GM12878 (cell line): ENCODE results near the gene VWA8. TPM values are rescaled to one million over a fixed set of nuclear protein-coding genes. Genes with fewer than 3 reads are reported as not detected.

Experiments
- ATAC-seq: fragments of 200-7000 bp; cut with Tn5 transposase; 3 replicates; pipeline ENCODE4 v1.9.1; 2020; ENCODE audit warnings: mild to moderate bottlenecking, moderate library complexity
- BruUV-seq: library from RNA; stranded (reverse); fragments of 400-500 nt; replicated peaks from 2 replicates; lab custom pipeline; 2021; lab: Mats Ljungman, UMichigan
- CTCF ChIA-PET: fragments of 300-600 bp; sonication (Branson Sonifier 250); formaldehyde crosslinking; extraction: SDS; loops from one replicate; lab custom pipeline; 2021; ENCODE audit warnings: inconsistent platforms; lab: Yijun Ruan, JAX
- POLR2A ChIA-PET: fragments of 350-600 bp; formaldehyde crosslinking; extraction: SDS; loops from one replicate; lab custom pipeline; 2021; ENCODE audit warnings: inconsistent platforms; lab: Charles Lee
- RAD21 ChIA-PET: fragments of 300-600 bp; sonication (Branson Sonifier 250); formaldehyde crosslinking; loops from one replicate; lab custom pipeline; 2023; ENCODE audit warnings: antibody characterized with exemption; ENCODE audit not compliant: unreplicated experiment; lab: Charles Lee
- SMC1A ChIA-PET: fragments of 300-600 bp; sonication (Branson Sonifier 250); formaldehyde crosslinking; loops from one replicate; lab custom pipeline; 2023; ENCODE audit not compliant: unreplicated experiment, uncharacterized antibody; lab: Charles Lee
- DNase-seq: peaks from one replicate; pipeline ENCODE4 v3.0.0-alpha.2; 2011; ENCODE audit warnings: low read depth, low spot score
- FAIRE-seq: peaks from 3 replicates; lab custom pipeline; 2011; peaks lifted over from hg19 to GRCh38; lab: Jason Lieb, UNC
- H2AFZ ChIP-seq: 2 replicates; pipeline ENCODE4 v1.6.0; 2011; ENCODE audit warnings: low read depth, low read length, control low read depth; ENCODE audit not compliant: control insufficient read depth
- H3K27ac ChIP-seq: 2 replicates; pipeline ENCODE4 v1.5.1; 2011; ENCODE audit warnings: control low read depth; ENCODE audit not compliant: control insufficient read depth, insufficient read depth
- H3K27me3 ChIP-seq, 2 experiments: replicated peaks in 1 of 2; 2 replicates each; pipeline versions ENCODE4 v1.6.0 to v1.6.1; 2011; ENCODE audit warnings: low read length in 1 of 2; ENCODE audit not compliant: control insufficient read depth in 2 of 2, insufficient read depth in 2 of 2
- H3K36me3 ChIP-seq, 2 experiments: 2 replicates each; pipeline ENCODE4 v1.5.1; 2011; ENCODE audit warnings: low read length in 1 of 2; ENCODE audit not compliant: control insufficient read depth in 2 of 2, insufficient read depth in 2 of 2
- H3K4me1 ChIP-seq: 2 replicates; pipeline ENCODE4 v1.6.1; 2011; ENCODE audit warnings: mild to moderate bottlenecking, low read length, moderate library complexity, mixed read lengths; ENCODE audit not compliant: control insufficient read depth, insufficient read depth
- H3K4me2 ChIP-seq: 2 replicates; pipeline ENCODE4 v1.6.0; 2011; ENCODE audit warnings: control low read depth; ENCODE audit not compliant: control insufficient read depth, insufficient read depth
- H3K4me3 ChIP-seq: fragments of 200-600 bp; sonication (generic); 2 replicates; pipeline ENCODE4 v1.5.1; 2016
- H3K79me2 ChIP-seq: 2 replicates; pipeline ENCODE4 v1.6.0; 2011; ENCODE audit warnings: low read length; ENCODE audit not compliant: control insufficient read depth, insufficient read depth
- H3K9ac ChIP-seq: 2 replicates; pipeline ENCODE4 v1.8.0; 2011; ENCODE audit warnings: low read length, control low read depth, mixed read lengths; ENCODE audit not compliant: control insufficient read depth, insufficient read depth
- H3K9me3 ChIP-seq: replicated peaks from 3 replicates; pipeline ENCODE4 v1.5.1; 2011; ENCODE audit warnings: mild to moderate bottlenecking, low read length; ENCODE audit not compliant: control insufficient read depth, insufficient read depth
- H4K20me1 ChIP-seq: 2 replicates; pipeline ENCODE4 v1.6.0; 2011; ENCODE audit not compliant: control insufficient read depth, insufficient read depth
- DPF2 ChIP-seq: fragments of 450-650 bp; IDR thresholded peaks from 2 replicates; pipeline ENCODE4 v1.6.1; 2017; ENCODE audit warnings: mild to moderate bottlenecking
- FOXK2 ChIP-seq: fragments of 450-650 bp; IDR thresholded peaks from 2 replicates; pipeline ENCODE4 v1.6.1; 2017; ENCODE audit warnings: mild to moderate bottlenecking, moderate library complexity
- NR2C2 ChIP-seq: IDR thresholded peaks from 2 replicates; pipeline ENCODE4 v1.6.1; 2011; ENCODE audit warnings: borderline replicate concordance, low read depth; ENCODE audit not compliant: control insufficient read depth, insufficient read length
- POU2F2 ChIP-seq: IDR thresholded peaks from 3 replicates; pipeline ENCODE4 v1.6.1; 2011; ENCODE audit warnings: low read depth, mild to moderate bottlenecking, low read length, borderline replicate concordance
- SRF ChIP-seq, 2 experiments: IDR thresholded peaks; 2 replicates each; pipeline ENCODE4 v1.6.1; 2011; ENCODE audit warnings: low read depth in 2 of 2, low read length in 2 of 2, mild to moderate bottlenecking in 1 of 2, moderate library complexity in 1 of 2
- in situ Hi-C: fragments of 300-500 bp; cut with MboI; formaldehyde crosslinking; loops from 9 replicates; pipeline ENCODE4 v1.14.3; 2018; ENCODE audit warnings: mixed read lengths
- intact Hi-C: fragments of 100-400 bp; cut with micrococcal nuclease; formaldehyde crosslinking; loops from one replicate; pipeline ENCODE4 v1.14.2; 2022; ENCODE audit not compliant: unreplicated experiment
- polyA plus RNA-seq, 11 experiments: library from polyadenylated mRNA; depleted of rRNA in 4 of 11; unstranded in 6 of 11; stranded (reverse) in 5 of 11; fragments of >200 nt; fragmentation: Nextera tagmentation in 4 of 11; fragmentation: Illumina TruSeq in 1 of 11; extraction: Ambion mirVana in 4 of 11; extraction: Trizol in 1 of 11; gene quantifications; 1 replicate in 1 of 11; 2 replicates in 10 of 11; pipeline versions ENCODE4 v1.2.1 to v1.2.3, GENCODE V29; 2011 to 2016; ENCODE audit warnings: inconsistent platforms in 2 of 11, missing spikeins in 2 of 11, low read depth in 1 of 11
- total RNA-seq, 4 experiments: library from RNA; depleted of rRNA in 3 of 4; stranded (reverse); fragments of >200 nt in 3 of 4; fragmentation: Illumina TruSeq in 1 of 4; extraction: Trizol in 1 of 4; gene quantifications; 2 replicates each; pipeline versions ENCODE4 v1.2.1 to v1.2.3, GENCODE V29; 2013 to 2021
- TF ChIP-seq, protein P1 (sequence below): fragments of 450-650 bp; IDR thresholded peaks from 2 replicates; pipeline ENCODE4 v1.6.1; 2017; ENCODE audit warnings: mild to moderate bottlenecking, low read depth, inconsistent platforms; ENCODE audit not compliant: poor library complexity, severe bottlenecking
- TF ChIP-seq, protein P2 (sequence below): IDR thresholded peaks from 2 replicates; pipeline ENCODE4 v1.6.1; 2012; ENCODE audit warnings: low read depth, low read length, improper control_type of control experiment
- TF ChIP-seq, protein P3 (sequence below): fragments of 450-650 bp; IDR thresholded peaks from 2 replicates; pipeline ENCODE4 v1.6.1; 2014; ENCODE audit warnings: mild to moderate bottlenecking

VWA8 gene
- total and polyA plus RNA-seq, 10 of the 15 experiments (the other 5 are each of a cell fraction or from before 2014, with no cell fraction given): 3.0 to 21.8 (median 13.5) TPM

DNA sequence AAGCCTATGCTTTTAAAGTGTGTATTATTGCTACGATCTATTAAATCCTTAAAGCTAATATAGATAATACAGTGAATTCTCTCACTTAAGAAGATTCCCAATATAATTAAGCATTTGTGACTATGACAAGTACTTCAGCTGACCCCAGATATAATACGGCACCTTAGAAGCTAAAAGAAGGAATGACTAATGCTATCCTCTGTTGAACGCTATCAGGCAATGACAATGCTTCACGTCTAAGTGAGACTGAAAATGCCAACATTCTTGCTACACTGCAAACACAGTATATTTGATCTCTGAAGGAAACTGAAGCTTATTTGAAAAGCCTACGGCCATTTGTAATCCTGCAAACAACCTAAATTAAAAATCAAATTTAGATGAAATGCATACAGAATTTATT, 19.7 kb downstream of the VWA8 start (continued):
- no peak for TF ChIP-seq SRF (IDR thresholded peaks at IDR 0.05; ENCODE audit: low read depth in 2 of 2, low read length in 2 of 2)

DNA sequence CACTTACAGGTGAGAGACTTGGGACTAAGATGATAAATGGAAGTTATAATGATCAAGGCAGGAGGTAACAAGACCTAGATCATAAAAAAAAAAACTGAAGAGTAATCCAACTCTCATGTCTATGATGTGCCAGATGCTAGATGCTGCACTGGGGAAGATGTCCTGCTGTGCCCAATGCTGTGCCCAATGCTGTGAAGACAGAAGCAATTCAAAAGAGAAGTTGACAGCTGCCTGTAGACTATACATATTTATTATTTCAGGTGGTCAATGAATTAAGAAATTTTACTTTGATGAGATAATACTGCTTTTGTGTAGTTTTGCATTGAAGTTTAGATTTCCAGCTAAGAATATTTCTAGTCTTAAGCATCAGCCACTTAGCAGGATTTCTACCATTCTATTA, 21.5 kb downstream of the VWA8 start:
- no peak overlapping the region for H2AFZ ChIP-seq
- SMC1A ChIA-PET: interaction anchor here (1.3 to 1.6 kb wide), 2 partner anchors 9 to 12 kb away, joined by 4 read pairs; no protein-coding TSS in a partner anchor
- POLR2A ChIA-PET: interaction anchor here (0.6 kb wide), 1 partner anchor 9 kb away, joined by 3 read pairs; no protein-coding TSS in a partner anchor
- H3K27me3 ChIP-seq: no peaks in the 10 kb centered on the region
- no peaks in the 10 kb centered on the region for H3K4me1 ChIP-seq
- BruUV-seq: no TSS peak
- intact Hi-C loops (no loop called here), in situ Hi-C loops (no loop called here)
- FAIRE-seq (no peak), ATAC-seq (no peak), DNase-seq (no peak)
- peaks cover 11% of the 10 kb centered on the region for H3K79me2 ChIP-seq
- CTCF ChIA-PET: interaction anchor here (1.7 kb wide), 1 partner anchor 19 kb away, joined by 4 read pairs; no protein-coding TSS in a partner anchor
- no peak overlapping the region for H3K4me3 ChIP-seq
- H3K36me3 ChIP-seq: peaks cover 2 to 5% of the 10 kb centered on the region in 2 experiments; a peak in 2 of 4 replicates
- H4K20me1 ChIP-seq: no peaks in the 10 kb centered on the region
- H3K27ac ChIP-seq: no peak overlapping the region
- RAD21 ChIA-PET: interaction anchor here (1.8 kb wide), 1 partner anchor 24 kb away, joined by 4 read pairs; no protein-coding TSS in a partner anchor
- no peak for TF ChIP-seq NR2C2
- TF ChIP-seq, protein P1, sequence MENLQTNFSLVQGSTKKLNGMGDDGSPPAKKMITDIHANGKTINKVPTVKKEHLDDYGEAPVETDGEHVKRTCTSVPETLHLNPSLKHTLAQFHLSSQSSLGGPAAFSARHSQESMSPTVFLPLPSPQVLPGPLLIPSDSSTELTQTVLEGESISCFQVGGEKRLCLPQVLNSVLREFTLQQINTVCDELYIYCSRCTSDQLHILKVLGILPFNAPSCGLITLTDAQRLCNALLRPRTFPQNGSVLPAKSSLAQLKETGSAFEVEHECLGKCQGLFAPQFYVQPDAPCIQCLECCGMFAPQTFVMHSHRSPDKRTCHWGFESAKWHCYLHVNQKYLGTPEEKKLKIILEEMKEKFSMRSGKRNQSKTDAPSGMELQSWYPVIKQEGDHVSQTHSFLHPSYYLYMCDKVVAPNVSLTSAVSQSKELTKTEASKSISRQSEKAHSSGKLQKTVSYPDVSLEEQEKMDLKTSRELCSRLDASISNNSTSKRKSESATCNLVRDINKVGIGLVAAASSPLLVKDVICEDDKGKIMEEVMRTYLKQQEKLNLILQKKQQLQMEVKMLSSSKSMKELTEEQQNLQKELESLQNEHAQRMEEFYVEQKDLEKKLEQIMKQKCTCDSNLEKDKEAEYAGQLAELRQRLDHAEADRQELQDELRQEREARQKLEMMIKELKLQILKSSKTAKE: no peak
- TF ChIP-seq, protein P2, sequence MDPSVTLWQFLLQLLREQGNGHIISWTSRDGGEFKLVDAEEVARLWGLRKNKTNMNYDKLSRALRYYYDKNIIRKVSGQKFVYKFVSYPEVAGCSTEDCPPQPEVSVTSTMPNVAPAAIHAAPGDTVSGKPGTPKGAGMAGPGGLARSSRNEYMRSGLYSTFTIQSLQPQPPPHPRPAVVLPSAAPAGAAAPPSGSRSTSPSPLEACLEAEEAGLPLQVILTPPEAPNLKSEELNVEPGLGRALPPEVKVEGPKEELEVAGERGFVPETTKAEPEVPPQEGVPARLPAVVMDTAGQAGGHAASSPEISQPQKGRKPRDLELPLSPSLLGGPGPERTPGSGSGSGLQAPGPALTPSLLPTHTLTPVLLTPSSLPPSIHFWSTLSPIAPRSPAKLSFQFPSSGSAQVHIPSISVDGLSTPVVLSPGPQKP: no peak
- no peak for TF ChIP-seq FOXK2
- no peak for TF ChIP-seq DPF2
- TF ChIP-seq, protein P3, sequence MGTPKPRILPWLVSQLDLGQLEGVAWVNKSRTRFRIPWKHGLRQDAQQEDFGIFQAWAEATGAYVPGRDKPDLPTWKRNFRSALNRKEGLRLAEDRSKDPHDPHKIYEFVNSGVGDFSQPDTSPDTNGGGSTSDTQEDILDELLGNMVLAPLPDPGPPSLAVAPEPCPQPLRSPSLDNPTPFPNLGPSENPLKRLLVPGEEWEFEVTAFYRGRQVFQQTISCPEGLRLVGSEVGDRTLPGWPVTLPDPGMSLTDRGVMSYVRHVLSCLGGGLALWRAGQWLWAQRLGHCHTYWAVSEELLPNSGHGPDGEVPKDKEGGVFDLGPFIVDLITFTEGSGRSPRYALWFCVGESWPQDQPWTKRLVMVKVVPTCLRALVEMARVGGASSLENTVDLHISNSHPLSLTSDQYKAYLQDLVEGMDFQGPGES: no peak
- no peak for TF ChIP-seq POU2F2
- no peak overlapping the region for H3K9ac ChIP-seq
- no peaks in the 10 kb centered on the region for H3K9me3 ChIP-seq
- H3K4me2 ChIP-seq: no peak overlapping the region
